Effector CD4-positive, alpha-beta T cell (primary cell): Measurements from ENCODE around the gene IGF2R.

Experiments
- DNase-seq: peaks from one replicate; pipeline ENCODE4 v3.0.0-alpha.2; 2020

The IGF2R gene

GRCh38 chr6:160028487-160029275 lies 59.8 kb downstream of the IGF2R start:
- DNase-seq: no peak

GRCh38 chr6:160029525-160029924 lies 60.6 kb downstream of the IGF2R start:
- DNase-seq: no peak

GRCh38 chr6:160030103-160030502 lies 61.2 kb downstream of the IGF2R start:
- no peak for DNase-seq

GRCh38 chr6:160031442-160031841 lies 62.6 kb downstream of the IGF2R start:
- no peak for DNase-seq

GRCh38 chr6:160031871-160032270 lies 63.0 kb downstream of the IGF2R start:
- no peak for DNase-seq

- no peak for DNase-seq
These were observed 63.7 kb downstream of the IGF2R start for GRCh38 chr6:160032538-160032937.

- no peak for DNase-seq
These were observed 65.4 kb downstream of the IGF2R start for GRCh38 chr6:160034036-160034930.

- no peak for DNase-seq
These were observed 66.4 kb downstream of the IGF2R start for GRCh38 chr6:160035241-160035640.

GRCh38 chr6:160035693-160036330 lies 66.9 kb downstream of the IGF2R start:
- no peak for DNase-seq

GRCh38 chr6:160036331-160036695 lies 67.4 kb downstream of the IGF2R start:
- no peak for DNase-seq

GRCh38 chr6:160036790-160037206 lies 67.9 kb downstream of the IGF2R start:
- no peak for DNase-seq

- no peak for DNase-seq
These were observed 69.6 kb downstream of the IGF2R start for GRCh38 chr6:160038479-160038878.

- DNase-seq: no peak
These were observed 70.6 kb downstream of the IGF2R start for GRCh38 chr6:160039441-160039840.

- DNase-seq: no peak
These were observed 71.2 kb downstream of the IGF2R start for GRCh38 chr6:160040055-160040454.

GRCh38 chr6:160040527-160041264 lies 71.8 kb downstream of the IGF2R start:
- no peak for DNase-seq

- DNase-seq: no peak
These were observed 72.7 kb downstream of the IGF2R start for GRCh38 chr6:160041608-160042007.

- DNase-seq: no peak
These were observed 73.3 kb downstream of the IGF2R start for GRCh38 chr6:160042014-160042773.

- DNase-seq: no peak
These were observed 74.0 kb downstream of the IGF2R start for GRCh38 chr6:160042788-160043301.

GRCh38 chr6:160043784-160044183 lies 74.9 kb downstream of the IGF2R start:
- DNase-seq: no peak

- DNase-seq: no peak
These were observed 75.8 kb downstream of the IGF2R start for GRCh38 chr6:160044687-160045086.

GRCh38 chr6:160048471-160048870 lies 79.6 kb downstream of the IGF2R start:
- no peak for DNase-seq

- DNase-seq: no peak
These were observed 80.5 kb downstream of the IGF2R start for GRCh38 chr6:160049346-160049745.
